ENCODE measurements around the gene PDZD8. TPM values are rescaled to one million over a fixed set of nuclear protein-coding genes. Genes with fewer than 3 reads are reported as not detected.

PDZD8 gene
- total RNA-seq, 1 experiment from 2014 or later = 15.9 TPM

Other genes with a start within 250 kb of the PDZD8 start
- gene VAX1, start 237.2 kb downstream of the PDZD8 start, total RNA-seq (2014; rRNA removed; shearing (Covaris generic)) = not detected in 2 replicates
- gene KCNK18, start 178.0 kb downstream of the PDZD8 start, total RNA-seq (2014; rRNA removed; shearing (Covaris generic)) = not detected in 2 replicates
- gene SLC18A2, start 134.3 kb downstream of the PDZD8 start, total RNA-seq (2014; rRNA removed; shearing (Covaris generic)) = not detected in 2 replicates
- not detected in 2 replicates for gene EMX2, start 167.3 kb upstream of the PDZD8 start, total RNA-seq (2014; rRNA removed; shearing (Covaris generic))